Esophagus squamous epithelium (tissue), 5 donors: ENCODE results near the gene NPTX1. TPM values are rescaled to one million over a fixed set of nuclear protein-coding genes. Genes with fewer than 3 reads are reported as not detected.
A peak's percentile ranks its signal among the peaks of the same experiment; 100 is the strongest.

Experiments used
- DNase-seq: peaks from one replicate; lab custom pipeline; 2025; lab: John Stamatoyannopoulos, UW
- H3K27ac ChIP-seq, 4 donors: fragments of 200-600 bp; sonication (generic); one replicate each; pipeline ENCODE4 v1.5.1; 2016 to 2019; ENCODE audit warnings: mild to moderate bottlenecking in 1 of 4
- H3K27me3 ChIP-seq, 4 donors: fragments of 200-600 bp; sonication (generic); 1 replicate in 3 of 4; 2 replicates in 1 of 4; pipeline versions ENCODE4 v1.5.1 to v1.6.0; 2017 to 2021; ENCODE audit warnings: antibody characterized with exemption in 1 of 4
- H3K36me3 ChIP-seq, 3 donors: fragments of 200-600 bp; sonication (generic); one replicate each; pipeline ENCODE4 v1.5.1; 2016 to 2019
- H3K4me1 ChIP-seq, 3 donors: fragments of 200-600 bp; sonication (generic); one replicate each; pipeline ENCODE4 v1.5.1; 2017 to 2019
- H3K4me3 ChIP-seq, 4 donors: fragments of 200-600 bp; sonication (generic); 1 replicate in 3 of 4; 2 replicates in 1 of 4; pipeline ENCODE4 v1.5.1; 2016 to 2019; ENCODE audit warnings: mild to moderate bottlenecking in 2 of 4, moderate library complexity in 1 of 4
- H3K9me3 ChIP-seq, 3 donors: fragments of 200-600 bp; sonication (generic); one replicate each; pipeline ENCODE4 v1.5.1; 2016 to 2019
- POLR2A ChIP-seq, 4 donors: fragments of 450-650 bp; IDR thresholded peaks; one replicate each; pipeline ENCODE4 v1.6.1; 2017; ENCODE audit warnings: antibody characterized with exemption in 4 of 4, mild to moderate bottlenecking in 4 of 4, moderate library complexity in 3 of 4
- WGBS, 2 donors: methylation state at CpG; one replicate each; pipeline ENCODE4 v1.1.5; 2018; 5-methylcytosine and 5-hydroxymethylcytosine counted together
- intact Hi-C: fragments of 100-400 bp; cut with DNase I; formaldehyde crosslinking; loops from one replicate; pipeline ENCODE4 v1.15.0; 2022
- total RNA-seq, 4 donors: library from RNA; depleted of rRNA; stranded (reverse); fragments of >200 nt; gene quantifications; one replicate each; pipeline ENCODE4 v1.1.0, GENCODE V29; 2016
- TF ChIP-seq, protein P1 (sequence below), 6 experiments: fragments of 450-650 bp in 4 of 6; fragments of 200-600 bp in 2 of 6; sonication (generic) in 2 of 6; IDR thresholded peaks; one replicate each; pipeline ENCODE4 v1.5.1; 2016 to 2019; ENCODE audit warnings: antibody characterized with exemption in 6 of 6, mild to moderate bottlenecking in 4 of 6, moderate library complexity in 4 of 6
- donor health status: DM: yes; HTN: yes; CAD: no.

Gene NPTX1
- total RNA-seq, 4 donors from 2014 or later, result under 0.01 to 0.15 TPM; not detected in 2

DNA sequence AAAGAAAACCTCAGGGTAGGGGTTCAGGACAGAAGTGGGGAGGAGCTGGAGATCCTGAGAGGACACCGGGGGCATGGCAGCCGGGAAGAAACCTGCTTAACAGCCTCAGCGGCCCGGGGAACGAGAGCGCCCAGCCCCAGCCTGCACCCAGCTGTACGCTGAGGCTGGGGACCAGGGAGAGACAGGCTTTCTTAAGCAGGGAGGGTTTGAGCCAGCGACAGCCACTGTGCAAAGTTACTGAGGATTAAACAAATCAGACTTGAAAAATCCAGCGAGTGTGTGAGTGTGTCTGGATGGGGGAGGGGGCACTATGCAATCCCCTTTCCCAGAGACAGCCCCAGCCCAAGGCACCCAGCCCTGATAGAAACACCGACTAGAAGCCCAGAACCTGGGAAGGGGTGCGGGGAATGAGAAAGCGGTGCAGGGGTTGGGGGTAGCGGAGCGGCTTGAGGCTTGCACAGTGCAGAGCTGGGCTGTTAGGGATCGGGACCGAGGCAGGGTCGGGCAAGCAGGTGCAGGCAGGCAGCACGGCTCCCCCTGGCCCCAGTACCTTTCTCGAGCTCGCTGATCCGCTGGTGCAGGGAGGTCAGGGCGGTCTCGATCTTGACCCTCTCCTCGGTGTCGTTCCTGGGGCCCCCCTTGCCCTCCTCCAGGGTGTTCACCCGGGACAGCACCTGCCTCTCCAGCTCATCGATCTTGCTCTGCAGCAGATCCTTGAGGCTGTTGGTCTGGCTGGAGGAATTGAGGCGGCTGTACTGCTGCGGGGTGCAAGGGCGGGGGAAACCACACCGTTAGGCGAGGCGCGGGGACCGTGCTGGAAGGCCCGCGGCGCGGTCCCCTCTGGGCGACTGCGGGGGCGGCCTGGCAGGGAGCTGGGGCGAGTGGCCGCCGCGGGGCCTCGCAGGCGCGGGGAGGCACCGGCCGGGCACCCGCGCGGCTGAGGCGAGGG lies 1.2 kb downstream of the NPTX1 start:
- no peaks in the 10 kb centered on the region for H3K9me3 ChIP-seq
- peaks cover 27 to 53% (median 43%) of the 10 kb centered on the region in 3 donors for H3K4me1 ChIP-seq
- 3 to 6% methylated on average over 24 to 25 of the region's 55 CpGs for WGBS, 2 donors
- H3K4me3 ChIP-seq, result peak overlapping the region in 2 of 4 donors; percentile 41 to 61
- peaks cover 35 to 100% (median 39%) of the 10 kb centered on the region in 4 donors for H3K27me3 ChIP-seq
- no peaks in the 10 kb centered on the region for H3K36me3 ChIP-seq
- DNase-seq, result no peak
- no peak overlapping the region for H3K27ac ChIP-seq
- no peak for TF ChIP-seq POLR2A (IDR thresholded peaks at IDR 0.05)
- TF ChIP-seq, protein P1, sequence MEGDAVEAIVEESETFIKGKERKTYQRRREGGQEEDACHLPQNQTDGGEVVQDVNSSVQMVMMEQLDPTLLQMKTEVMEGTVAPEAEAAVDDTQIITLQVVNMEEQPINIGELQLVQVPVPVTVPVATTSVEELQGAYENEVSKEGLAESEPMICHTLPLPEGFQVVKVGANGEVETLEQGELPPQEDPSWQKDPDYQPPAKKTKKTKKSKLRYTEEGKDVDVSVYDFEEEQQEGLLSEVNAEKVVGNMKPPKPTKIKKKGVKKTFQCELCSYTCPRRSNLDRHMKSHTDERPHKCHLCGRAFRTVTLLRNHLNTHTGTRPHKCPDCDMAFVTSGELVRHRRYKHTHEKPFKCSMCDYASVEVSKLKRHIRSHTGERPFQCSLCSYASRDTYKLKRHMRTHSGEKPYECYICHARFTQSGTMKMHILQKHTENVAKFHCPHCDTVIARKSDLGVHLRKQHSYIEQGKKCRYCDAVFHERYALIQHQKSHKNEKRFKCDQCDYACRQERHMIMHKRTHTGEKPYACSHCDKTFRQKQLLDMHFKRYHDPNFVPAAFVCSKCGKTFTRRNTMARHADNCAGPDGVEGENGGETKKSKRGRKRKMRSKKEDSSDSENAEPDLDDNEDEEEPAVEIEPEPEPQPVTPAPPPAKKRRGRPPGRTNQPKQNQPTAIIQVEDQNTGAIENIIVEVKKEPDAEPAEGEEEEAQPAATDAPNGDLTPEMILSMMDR (IDR thresholded peaks at IDR 0.05), result no peak
- intact Hi-C loops, result no loop called here

DNA sequence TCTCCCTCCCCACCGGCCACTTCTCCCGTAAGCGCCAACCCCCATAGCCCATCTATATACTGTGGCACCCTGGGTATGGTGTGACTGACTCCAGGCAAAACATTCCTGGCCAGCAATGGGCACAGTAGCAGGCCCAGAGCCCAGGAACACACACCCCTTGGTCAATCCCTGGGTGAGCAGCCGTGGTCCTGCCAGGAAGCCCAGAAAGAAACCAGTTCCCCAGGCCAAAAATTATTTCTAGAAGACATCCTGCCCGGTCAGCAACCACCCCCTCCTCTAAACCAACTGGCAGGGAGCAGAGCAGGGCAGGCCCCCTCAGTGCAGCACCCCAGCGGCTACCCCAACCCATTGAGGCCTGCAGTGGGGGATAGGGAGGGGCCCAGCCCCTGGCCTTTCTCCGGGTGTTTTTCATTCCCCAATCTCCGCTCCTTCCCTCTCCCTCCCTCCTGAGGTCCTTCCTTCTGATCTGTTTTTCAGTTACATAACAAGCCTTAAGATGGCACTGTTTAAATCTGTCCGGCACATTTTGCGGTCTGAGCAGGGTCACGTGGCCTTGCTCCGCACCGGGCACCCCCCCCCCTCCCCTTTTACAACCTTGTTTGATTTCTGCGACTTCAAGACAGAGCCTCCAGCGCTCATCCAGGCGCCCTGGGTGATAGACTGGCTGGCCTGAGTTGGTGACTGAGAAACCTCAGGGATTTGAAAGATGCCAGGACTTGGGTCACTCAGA lies 2.0 kb downstream of the NPTX1 start:
- Histone ChIP-seq H3K4me3 (no peak overlapping the region), H3K4me1 (peaks cover 27 to 53% (median 43%) of the 10 kb centered on the region in 3 donors), H3K27me3 (peaks cover 32 to 100% (median 37%) of the 10 kb centered on the region in 4 donors), H3K27ac (no peak overlapping the region), H3K9me3 (no peaks in the 10 kb centered on the region), H3K36me3 (no peaks in the 10 kb centered on the region)
- DNase-seq, result no peak
- intact Hi-C loops, result no loop called here
- 13 to 22% methylated on average over 10 to 12 of the region's 16 CpGs for WGBS, 2 donors
- no peak for TF ChIP-seq POLR2A (IDR thresholded peaks at IDR 0.05)
- TF ChIP-seq, protein P1 (IDR thresholded peaks at IDR 0.05), result no peak

DNA sequence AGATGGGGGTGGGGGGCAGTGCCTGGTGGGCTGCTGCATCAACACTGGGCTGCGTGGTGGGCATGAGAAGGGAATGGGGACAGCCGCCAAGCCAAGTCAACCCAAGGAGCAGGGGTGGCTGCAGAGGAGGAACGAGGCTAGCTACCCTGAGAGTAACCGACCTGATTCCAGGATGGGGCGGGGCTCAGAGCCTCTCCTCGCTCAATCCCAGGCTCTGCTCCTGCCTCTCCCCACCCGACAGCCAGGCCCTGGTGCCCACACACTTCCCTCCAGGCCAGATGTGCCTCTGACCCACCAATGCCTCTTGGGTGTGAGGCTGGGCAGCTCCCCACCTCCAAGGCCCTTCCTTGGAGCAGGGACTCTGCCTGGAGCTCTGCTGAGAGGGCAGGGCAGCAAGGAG lies 2.7 kb downstream of the NPTX1 start:
- Histone ChIP-seq H3K36me3 (no peaks in the 10 kb centered on the region), H3K27ac (no peak overlapping the region), H3K4me3 (no peak overlapping the region), H3K4me1 (peaks cover 27 to 49% (median 43%) of the 10 kb centered on the region in 3 donors), H3K9me3 (no peaks in the 10 kb centered on the region), H3K27me3 (peaks cover 25 to 100% (median 33%) of the 10 kb centered on the region in 4 donors)
- TF ChIP-seq, protein P1 (IDR thresholded peaks at IDR 0.05), result no peak
- no peak for TF ChIP-seq POLR2A (IDR thresholded peaks at IDR 0.05)
- 80% methylated on average over 1 of the region's 7 CpGs; no CpG with 5 or more reads in 1 of the 2 donors for WGBS, 2 donors
- DNase-seq, result no peak
- intact Hi-C loops, result no loop called here

DNA sequence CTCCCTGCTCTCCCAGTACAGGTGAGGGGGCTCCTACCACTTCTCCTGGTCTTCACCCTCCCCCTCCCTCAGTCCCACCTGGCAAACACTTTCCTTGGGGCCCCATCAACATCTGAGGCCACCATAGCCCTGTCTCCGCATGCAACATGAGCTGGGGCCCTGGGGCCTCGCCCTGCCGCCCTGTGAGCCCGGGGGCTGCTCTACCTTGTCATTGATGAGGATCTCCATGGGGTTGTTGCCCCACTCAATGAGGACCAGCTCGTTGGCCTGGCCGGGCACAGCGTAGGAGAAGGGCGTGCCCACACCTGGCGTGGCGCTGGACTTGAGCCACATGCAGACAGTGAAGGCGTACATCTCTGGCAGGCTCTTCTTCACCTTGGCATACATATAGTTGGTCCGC lies 3.4 kb downstream of the NPTX1 start:
- 60% methylated on average over 1 of the region's 12 CpGs; no CpG with 5 or more reads in 1 of the 2 donors for WGBS, 2 donors
- Histone ChIP-seq H3K27ac (no peak overlapping the region), H3K4me3 (no peak overlapping the region), H3K4me1 (peaks cover 22 to 42% (median 37%) of the 10 kb centered on the region in 3 donors), H3K27me3 (peaks cover 27 to 100% (median 28%) of the 10 kb centered on the region in 4 donors), H3K9me3 (no peaks in the 10 kb centered on the region), H3K36me3 (no peaks in the 10 kb centered on the region)
- intact Hi-C loops, result no loop called here
- DNase-seq, result no peak
- TF ChIP-seq, protein P1 (IDR thresholded peaks at IDR 0.05), result no peak
- no peak for TF ChIP-seq POLR2A (IDR thresholded peaks at IDR 0.05)
